Measurements from ENCODE around the gene BUB1.
"Not testable (repeated sequence)": the region's sequence is repeated elsewhere in the genome, so short reads cannot be mapped to it uniquely, and the experiment has no call there.

The BUB1 gene

GRCh38 chr2:110610613-110611250 is 67.1 kb downstream of the BUB1 start:
- not testable (repeated sequence) for H3K4me1 ChIP-seq (ENCODE audit: insufficient read depth, low read length); H3K36me3 ChIP-seq (ENCODE audit: insufficient read depth, low read depth, low read length); H3K27me3 ChIP-seq (ENCODE audit: insufficient read depth, low read length); H3K9ac ChIP-seq (ENCODE audit: low read depth, low read length); H3K9me3 ChIP-seq (ENCODE audit: insufficient read depth, low read depth, low read length); H3K27ac ChIP-seq (ENCODE audit: low read length); H3K4me3 ChIP-seq (ENCODE audit: low read length)

- not testable (repeated sequence) for H3K27me3 ChIP-seq (ENCODE audit: insufficient read depth, low read length); H3K4me3 ChIP-seq (ENCODE audit: low read length); H3K36me3 ChIP-seq (ENCODE audit: insufficient read depth, low read depth, low read length); H3K27ac ChIP-seq (ENCODE audit: low read length); H3K9ac ChIP-seq (ENCODE audit: low read depth, low read length); H3K4me1 ChIP-seq (ENCODE audit: insufficient read depth, low read length); H3K9me3 ChIP-seq (ENCODE audit: insufficient read depth, low read depth, low read length)
These were observed 67.8 kb downstream of the BUB1 start for GRCh38 chr2:110609843-110610612.

DNA sequence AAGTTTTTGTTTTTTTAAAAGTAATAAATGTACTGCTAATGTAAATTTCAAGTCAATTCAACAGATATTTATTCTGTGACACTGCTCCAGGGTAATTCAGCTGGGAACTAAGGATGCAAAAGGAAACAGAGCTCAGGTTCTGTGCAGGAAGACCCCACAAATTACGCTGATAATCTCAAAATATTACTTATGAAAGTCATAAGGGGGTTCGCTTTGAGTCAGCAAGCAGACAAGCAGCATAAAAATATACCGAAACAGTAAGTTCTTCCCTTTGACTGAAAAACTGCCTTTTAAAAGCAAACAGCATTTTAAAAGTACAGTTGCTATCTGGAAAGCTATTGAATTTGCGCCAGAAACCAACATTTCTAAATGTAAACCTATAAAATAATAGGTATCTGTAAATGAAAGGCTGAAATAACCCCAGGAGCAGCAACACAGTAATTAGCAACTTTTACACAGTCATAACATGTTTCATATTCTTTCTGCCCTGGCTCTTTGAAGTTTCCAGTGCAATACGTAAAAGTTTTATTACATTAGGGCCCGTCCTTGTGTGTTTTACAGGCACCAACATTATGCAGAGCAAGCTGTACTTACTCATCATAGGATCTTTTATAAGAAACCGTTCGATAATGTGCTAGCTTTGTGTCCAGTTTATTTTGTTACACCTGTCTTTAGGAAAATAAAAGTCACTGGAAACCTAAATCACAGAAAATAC is 68.9 kb downstream of the BUB1 start:
- not testable (repeated sequence) for H3K36me3 ChIP-seq (ENCODE audit: insufficient read depth, low read depth, low read length); H3K4me3 ChIP-seq (ENCODE audit: low read length); H3K27me3 ChIP-seq (ENCODE audit: insufficient read depth, low read length); H3K27ac ChIP-seq (ENCODE audit: low read length); H3K9ac ChIP-seq (ENCODE audit: low read depth, low read length); H3K4me1 ChIP-seq (ENCODE audit: insufficient read depth, low read length); H3K9me3 ChIP-seq (ENCODE audit: insufficient read depth, low read depth, low read length)

GRCh38 chr2:110605057-110605456 is 72.8 kb downstream of the BUB1 start:
- H3K9ac ChIP-seq (ENCODE audit: low read depth, low read length); H3K9me3 ChIP-seq (ENCODE audit: insufficient read depth, low read depth, low read length); H3K4me1 ChIP-seq (ENCODE audit: insufficient read depth, low read length); H3K4me3 ChIP-seq (ENCODE audit: low read length); H3K27me3 ChIP-seq (ENCODE audit: insufficient read depth, low read length); H3K36me3 ChIP-seq (ENCODE audit: insufficient read depth, low read depth, low read length); H3K27ac ChIP-seq (ENCODE audit: low read length): not testable (repeated sequence)

GRCh38 chr2:110603917-110604591 is 73.8 kb downstream of the BUB1 start:
- not testable (repeated sequence) for H3K9ac ChIP-seq (ENCODE audit: low read depth, low read length); H3K4me1 ChIP-seq (ENCODE audit: insufficient read depth, low read length); H3K9me3 ChIP-seq (ENCODE audit: insufficient read depth, low read depth, low read length); H3K27me3 ChIP-seq (ENCODE audit: insufficient read depth, low read length); H3K4me3 ChIP-seq (ENCODE audit: low read length); H3K27ac ChIP-seq (ENCODE audit: low read length); H3K36me3 ChIP-seq (ENCODE audit: insufficient read depth, low read depth, low read length)

DNA sequence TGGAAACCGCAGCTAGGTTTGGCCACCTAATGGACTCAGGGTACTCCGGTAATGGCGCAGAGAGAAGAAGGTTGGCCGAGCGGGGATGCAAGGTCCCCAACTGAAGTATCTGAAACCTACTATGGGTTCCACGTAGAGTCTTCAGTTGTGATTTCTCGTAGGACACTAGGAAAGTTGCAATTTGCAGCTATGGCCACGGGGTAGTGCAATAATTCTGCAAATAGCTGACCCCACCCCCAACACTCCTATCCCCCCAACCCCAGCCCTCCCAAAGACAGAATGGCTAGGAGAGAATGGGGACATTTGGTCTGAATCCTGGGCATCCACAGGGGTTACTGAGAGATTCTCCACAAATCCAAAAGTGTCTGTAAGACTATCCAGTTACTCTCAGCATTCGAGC is 75.7 kb downstream of the BUB1 start:
- H3K4me3 ChIP-seq (ENCODE audit: low read length); H3K27me3 ChIP-seq (ENCODE audit: insufficient read depth, low read length); H3K27ac ChIP-seq (ENCODE audit: low read length); H3K9me3 ChIP-seq (ENCODE audit: insufficient read depth, low read depth, low read length); H3K4me1 ChIP-seq (ENCODE audit: insufficient read depth, low read length); H3K9ac ChIP-seq (ENCODE audit: low read depth, low read length); H3K36me3 ChIP-seq (ENCODE audit: insufficient read depth, low read depth, low read length): not testable (repeated sequence)

- not testable (repeated sequence) for H3K4me3 ChIP-seq (ENCODE audit: low read length); H3K36me3 ChIP-seq (ENCODE audit: insufficient read depth, low read depth, low read length); H3K27me3 ChIP-seq (ENCODE audit: insufficient read depth, low read length); H3K4me1 ChIP-seq (ENCODE audit: insufficient read depth, low read length); H3K27ac ChIP-seq (ENCODE audit: low read length); H3K9me3 ChIP-seq (ENCODE audit: insufficient read depth, low read depth, low read length); H3K9ac ChIP-seq (ENCODE audit: low read depth, low read length)
These were observed 85.9 kb downstream of the BUB1 start for GRCh38 chr2:110591973-110592372.

- H3K4me3 ChIP-seq (ENCODE audit: low read length); H3K4me1 ChIP-seq (ENCODE audit: insufficient read depth, low read length); H3K27me3 ChIP-seq (ENCODE audit: insufficient read depth, low read length); H3K36me3 ChIP-seq (ENCODE audit: insufficient read depth, low read depth, low read length); H3K9me3 ChIP-seq (ENCODE audit: insufficient read depth, low read depth, low read length); H3K9ac ChIP-seq (ENCODE audit: low read depth, low read length); H3K27ac ChIP-seq (ENCODE audit: low read length): not testable (repeated sequence)
These were observed 88.1 kb downstream of the BUB1 start for GRCh38 chr2:110589677-110590330.

DNA sequence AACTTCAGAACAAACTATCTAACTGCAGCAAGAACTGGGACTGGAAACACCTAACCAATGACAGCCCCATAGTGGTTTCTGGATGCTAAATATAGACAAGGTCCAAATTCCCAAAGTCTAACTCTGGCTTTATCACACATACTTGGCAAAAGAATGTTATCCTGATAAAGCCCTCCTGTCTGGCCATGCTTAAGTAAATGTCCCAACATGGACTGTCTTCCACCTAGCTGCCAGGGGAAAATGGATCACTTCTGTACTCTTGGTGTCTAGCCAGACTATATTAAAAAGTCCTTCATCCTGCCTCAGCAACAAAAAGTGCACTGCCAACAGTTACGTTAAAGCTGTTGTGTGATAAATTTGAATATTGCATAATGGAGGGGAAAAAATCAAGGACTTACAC is 89.3 kb downstream of the BUB1 start:
- H3K27me3 ChIP-seq (ENCODE audit: insufficient read depth, low read length); H3K4me1 ChIP-seq (ENCODE audit: insufficient read depth, low read length); H3K27ac ChIP-seq (ENCODE audit: low read length); H3K9ac ChIP-seq (ENCODE audit: low read depth, low read length); H3K9me3 ChIP-seq (ENCODE audit: insufficient read depth, low read depth, low read length); H3K36me3 ChIP-seq (ENCODE audit: insufficient read depth, low read depth, low read length); H3K4me3 ChIP-seq (ENCODE audit: low read length): not testable (repeated sequence)
